SK-N-SH (cell line): ENCODE measurements around the gene CYP1A1. TPM values are rescaled to one million over a fixed set of nuclear protein-coding genes. Genes with fewer than 3 reads are reported as not detected.

Experiments
- CTCF ChIA-PET: fragments of 300-600, 350-600 bp; formaldehyde crosslinking; extraction: SDS; loops from one replicate; lab custom pipeline; 2021; lab: Yijun Ruan, JAX
- POLR2A ChIA-PET: fragments of 350-600 bp; sonication (Branson Sonifier 250); formaldehyde crosslinking; extraction: SDS; loops from one replicate; lab custom pipeline; 2020; ENCODE audit warnings: antibody characterized with exemption, inconsistent platforms; lab: Yijun Ruan, JAX
- DNase-seq: peaks from one replicate; pipeline ENCODE4 v3.0.0; 2012
- H2AFZ ChIP-seq: fragments of 200-600 bp; sonication (generic); 2 replicates; pipeline ENCODE4 v1.8.1; 2016; ENCODE audit warnings: antibody characterized with exemption, mild to moderate bottlenecking, low read depth
- H3F3A ChIP-seq: fragments of 200-600 bp; sonication (generic); replicated peaks from 2 replicates; pipeline ENCODE3; 2016; ENCODE audit warnings: antibody characterized with exemption, mild to moderate bottlenecking; ENCODE audit not compliant: insufficient read depth
- H3K27ac ChIP-seq, 2 experiments: fragments of 200-500 bp in 1 of 2; fragments of 200-600 bp in 1 of 2; sonication (Bioruptor generic) in 1 of 2; sonication (generic), shearing (Covaris generic) in 1 of 2; 2 replicates each; pipeline versions ENCODE4 v1.5.1 to v1.6.1; 2014 to 2016; ENCODE audit warnings: low read depth in 2 of 2, inconsistent platforms in 1 of 2, low read length in 1 of 2, mild to moderate bottlenecking in 1 of 2, mixed read lengths in 1 of 2
- H3K27me3 ChIP-seq: fragments of 200-600 bp; sonication (generic), shearing (Covaris generic); 2 replicates; pipeline ENCODE4 v1.6.1; 2016; ENCODE audit warnings: mixed run types; ENCODE audit not compliant: insufficient read depth
- H3K36me3 ChIP-seq, 2 experiments: fragments of 200-500 bp in 1 of 2; fragments of 200-600 bp in 1 of 2; sonication (Bioruptor generic) in 1 of 2; sonication (generic) in 1 of 2; replicated peaks in 1 of 2; 2 replicates each; pipeline versions ENCODE3 to v1.5.1; 2014 to 2016; ENCODE audit warnings: low read length in 1 of 2, mild to moderate bottlenecking in 1 of 2; ENCODE audit not compliant: insufficient read depth in 2 of 2, control insufficient read depth in 1 of 2
- H3K4me1 ChIP-seq, 2 experiments: fragments of 200-500 bp in 1 of 2; fragments of 200-600 bp in 1 of 2; sonication (Bioruptor generic) in 1 of 2; sonication (generic), shearing (Covaris generic) in 1 of 2; 2 replicates each; pipeline versions ENCODE4 v1.5.1 to v1.6.1; 2014 to 2016; ENCODE audit warnings: low read depth in 1 of 2, low read length in 1 of 2, mixed run types in 1 of 2; ENCODE audit not compliant: insufficient read depth in 2 of 2, control insufficient read depth in 1 of 2
- H3K4me2 ChIP-seq: fragments of 200-600 bp; sonication (generic), shearing (Covaris generic); 2 replicates; pipeline ENCODE4 v1.6.1; 2017; ENCODE audit warnings: mixed run types
- H3K4me3 ChIP-seq, 2 experiments: fragments of 200-500 bp in 1 of 2; fragments of 200-600 bp in 1 of 2; sonication (Bioruptor generic) in 1 of 2; sonication (generic), shearing (Covaris generic) in 1 of 2; 2 replicates each; pipeline versions ENCODE4 v1.5.1 to v1.8.1; 2014 to 2016; ENCODE audit warnings: low read depth in 2 of 2, inconsistent platforms in 1 of 2, low read length in 1 of 2, mild to moderate bottlenecking in 1 of 2, mixed read lengths in 1 of 2, moderate library complexity in 1 of 2
- H3K79me2 ChIP-seq: fragments of 200-600 bp; sonication (generic); 2 replicates; pipeline ENCODE4 v1.8.1; 2017; ENCODE audit warnings: mild to moderate bottlenecking; ENCODE audit not compliant: insufficient read depth
- H3K9ac ChIP-seq: fragments of 200-600 bp; sonication (generic); 2 replicates; pipeline ENCODE4 v1.6.1; 2017; ENCODE audit warnings: mixed run types
- H3K9me2 ChIP-seq: fragments of 200-600 bp; sonication (generic); 2 replicates; pipeline ENCODE4 v1.6.1; 2017; ENCODE audit warnings: mixed run types
- H3K9me3 ChIP-seq: fragments of 200-600 bp; sonication (generic); 2 replicates; pipeline ENCODE4 v1.6.1; 2017; ENCODE audit warnings: mixed run types, mild to moderate bottlenecking, moderate library complexity
- H4K20me1 ChIP-seq: fragments of 200-600 bp; sonication (generic); 2 replicates; pipeline ENCODE4 v1.6.1; 2017; ENCODE audit warnings: mild to moderate bottlenecking, mixed run types; ENCODE audit not compliant: insufficient read depth
- CHD2 ChIP-seq: fragments of 150-350 bp; IDR thresholded peaks from 2 replicates; pipeline ENCODE4 v1.6.1; 2018; ENCODE audit warnings: low read length; ENCODE audit not compliant: partially characterized antibody
- ELF1 ChIP-seq: IDR thresholded peaks from 2 replicates; pipeline ENCODE4 v1.4.0; 2012
- EP300 ChIP-seq, 2 experiments: IDR thresholded peaks; 2 replicates each; pipeline versions ENCODE4 v1.4.0 to v1.6.1; 2012; ENCODE audit warnings: borderline replicate concordance in 1 of 2, low read depth in 1 of 2, low read length in 1 of 2
- FOXJ3 ChIP-seq: sonication (generic); formaldehyde crosslinking; IDR thresholded peaks from 2 replicates; pipeline ENCODE4 v1.5.1; 2020; ENCODE audit warnings: mild to moderate bottlenecking, missing genetic modification reagents
- FOXM1 ChIP-seq: IDR thresholded peaks from 2 replicates; pipeline ENCODE4 v1.4.0; 2012; ENCODE audit warnings: low read depth, mild to moderate bottlenecking
- GATA2 ChIP-seq: sonication (generic); formaldehyde crosslinking; IDR thresholded peaks from 2 replicates; pipeline ENCODE4 v1.5.0; 2020; ENCODE audit warnings: mild to moderate bottlenecking, missing genetic modification reagents
- JUND ChIP-seq: IDR thresholded peaks from 2 replicates; pipeline ENCODE4 v1.4.0; 2012
- MEF2A ChIP-seq: IDR thresholded peaks from 2 replicates; pipeline ENCODE4 v1.4.0; 2012; ENCODE audit warnings: low read depth, borderline replicate concordance
- MXI1 ChIP-seq: IDR thresholded peaks from 2 replicates; pipeline ENCODE4 v1.6.1; 2012; ENCODE audit warnings: mild to moderate bottlenecking, low read depth, low read length, improper control_type of control experiment
- NFIC ChIP-seq: IDR thresholded peaks from 2 replicates; pipeline ENCODE4 v1.4.0; 2012; ENCODE audit warnings: borderline replicate concordance
- POLR2AphosphoS5 ChIP-seq: IDR thresholded peaks from 2 replicates; pipeline ENCODE4 v1.6.1; 2012; ENCODE audit warnings: low read depth, low read length
- RCOR1 ChIP-seq: fragments of 150-350 bp; IDR thresholded peaks from 2 replicates; pipeline ENCODE4 v1.6.1; 2017; ENCODE audit warnings: antibody characterized with exemption, low read length
- SIN3A ChIP-seq: IDR thresholded peaks from 2 replicates; pipeline ENCODE4 v1.6.1; 2012; ENCODE audit warnings: low read depth, mild to moderate bottlenecking, low read length, moderate library complexity, borderline replicate concordance
- SMC3 ChIP-seq: IDR thresholded peaks from 2 replicates; pipeline ENCODE4 v1.6.1; 2012; ENCODE audit warnings: low read depth, low read length, improper control_type of control experiment
- TAF1 ChIP-seq: IDR thresholded peaks from 2 replicates; pipeline ENCODE4 v1.6.1; 2012; ENCODE audit warnings: low read depth, mild to moderate bottlenecking, low read length, moderate library complexity, borderline replicate concordance
- TCF12 ChIP-seq: IDR thresholded peaks from 2 replicates; pipeline ENCODE4 v1.4.0; 2012
- TEAD4 ChIP-seq: IDR thresholded peaks from 2 replicates; pipeline ENCODE4 v1.4.0; 2012; ENCODE audit warnings: mild to moderate bottlenecking, borderline replicate concordance; ENCODE audit not compliant: insufficient read depth
- YY1 ChIP-seq: IDR thresholded peaks from 2 replicates; pipeline ENCODE4 v1.4.0; 2012; ENCODE audit warnings: low read depth, mild to moderate bottlenecking
- WGBS: methylation state at CpG from one replicate; pipeline ENCODE4 v1.1.6; 2017; ENCODE audit warnings: low lambda C conversion rate; 5-methylcytosine and 5-hydroxymethylcytosine counted together
- polyA plus RNA-seq, 3 experiments: library from polyadenylated mRNA; depleted of rRNA; stranded (reverse); fragments of >200 nt; gene quantifications; 2 replicates each; pipeline ENCODE4 v1.2.3, GENCODE V29; 2012
- TF ChIP-seq, protein P1 (sequence below): fragments of 200-600 bp; sonication (generic); IDR thresholded peaks from 2 replicates; pipeline ENCODE4 v1.6.1; 2017; ENCODE audit warnings: antibody characterized with exemption, mild to moderate bottlenecking, moderate library complexity
- TF ChIP-seq, protein P2 (sequence below): IDR thresholded peaks from 2 replicates; pipeline ENCODE4 v1.4.0; 2012; ENCODE audit warnings: low read depth, borderline replicate concordance

Gene CYP1A1
- polyA plus RNA-seq, 1 of the 3 experiments (the other 2 are of a cell fraction) = 0.07 TPM

GRCh38 chr15:74709011-74709410, 16.3 kb downstream of the CYP1A1 start:
- Histone ChIP-seq H3K9me2 (no peaks in the 10 kb centered on the region), H3K27me3 (peaks cover 22% of the 10 kb centered on the region; the same call in 1 of the 2 replicates), H3K9ac (no peak overlapping the region), H3F3A (no peaks in the 10 kb centered on the region), H2AFZ (no peak overlapping the region), H3K4me2 (no peak overlapping the region), H3K9me3 (no peaks in the 10 kb centered on the region), H3K36me3 (no peaks in the 10 kb centered on the region), H3K4me1 (no peaks in the 10 kb centered on the region), H4K20me1 (no peaks in the 10 kb centered on the region), H3K27ac (no peak overlapping the region), H3K4me3 (no peak overlapping the region), H3K79me2 (no peaks in the 10 kb centered on the region)
- WGBS = 0% methylated on average over 1 of the region's 1 CpG
- TF ChIP-seq RCOR1 (no peak), YY1 (no peak), MXI1 (no peak), SIN3A (no peak), NFIC (no peak), CHD2 (no peak), TEAD4 (no peak), JUND (no peak), MEF2A (no peak), POLR2AphosphoS5 (no peak), TCF12 (no peak), EP300 (IDR thresholded peaks at IDR 0.05; ENCODE audit: borderline replicate concordance in 1 of 2, low read depth in 1 of 2, low read length in 1 of 2) (no peak)
- ChIA-PET CTCF (no interaction called here), POLR2A (no interaction called here)
- no peak for DNase-seq

GRCh38 chr15:74696808-74697207, 28.5 kb downstream of the CYP1A1 start:
- Histone ChIP-seq H3K4me2 (peak overlapping the region; percentile 86), H3K4me1 (peaks cover 10 to 12% of the 10 kb centered on the region in 2 experiments; a peak in 3 of 4 replicates), H3K79me2 (peaks cover 48% of the 10 kb centered on the region), H3K4me3 (peak overlapping the region; percentile 91 to 96; a peak in 3 of 4 replicates), H3F3A (no peaks in the 10 kb centered on the region), H2AFZ (peak overlapping the region; percentile 93), H3K27ac (no peak overlapping the region), H3K9me3 (no peaks in the 10 kb centered on the region), H3K27me3 (no peaks in the 10 kb centered on the region; the same call in 1 of the 2 replicates), H3K9me2 (no peaks in the 10 kb centered on the region), H4K20me1 (no peaks in the 10 kb centered on the region; the same call in 1 of the 2 replicates), H3K36me3 (no peaks in the 10 kb centered on the region), H3K9ac (no peak overlapping the region)
- CTCF ChIA-PET = interaction anchor here (0.7 to 1.7 kb wide), 3 partner anchors 62 to 72 kb away, joined by 3 to 10 read pairs (median 3); no protein-coding TSS in a partner anchor
- POLR2A ChIA-PET = interaction anchor here (1.0 kb wide), 1 partner anchor 42 kb away, joined by 3 read pairs; no protein-coding TSS in a partner anchor
- DNase-seq = no peak
- WGBS = 29% methylated on average over 2 of the region's 2 CpGs
- TF ChIP-seq FOXM1 (no peak), ELF1 (no peak)

DNA sequence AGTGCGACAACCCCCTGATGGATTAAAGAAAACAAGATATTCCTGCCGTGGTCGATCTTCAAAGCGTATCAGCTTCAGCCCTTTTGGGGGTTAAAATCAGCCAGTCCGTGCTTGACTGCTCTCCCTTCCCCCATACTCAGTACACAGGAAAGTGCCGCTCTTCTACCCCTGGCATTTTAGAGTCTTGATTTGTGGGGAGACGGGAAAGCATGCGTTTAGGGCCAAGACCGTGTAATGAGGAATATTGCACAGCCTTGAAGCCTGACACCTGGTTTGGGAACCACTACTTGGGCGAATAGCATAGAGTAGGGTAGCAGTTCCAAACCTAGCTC, 29.0 kb downstream of the CYP1A1 start:
- Histone ChIP-seq H3K79me2 (peaks cover 53% of the 10 kb centered on the region), H3K27me3 (no peaks in the 10 kb centered on the region; the same call in 1 of the 2 replicates), H3K4me3 (peak overlapping the region; percentile 91 to 96), H3K36me3 (no peaks in the 10 kb centered on the region), H2AFZ (peak overlapping the region; percentile 93), H4K20me1 (no peaks in the 10 kb centered on the region; the same call in 1 of the 2 replicates), H3K27ac (peak overlapping the region in 1 of 2 experiments; percentile 61; a peak in 1 of 4 replicates), H3K9me2 (no peaks in the 10 kb centered on the region), H3K4me2 (peak overlapping the region; percentile 86), H3K9ac (peak overlapping the region; percentile 87), H3K4me1 (peaks cover 10 to 12% of the 10 kb centered on the region in 2 experiments; a peak in 3 of 4 replicates), H3F3A (no peaks in the 10 kb centered on the region), H3K9me3 (no peaks in the 10 kb centered on the region)
- ChIA-PET POLR2A (interaction anchor here (1.0 kb wide), 1 partner anchor 42 kb away, joined by 3 read pairs; no protein-coding TSS in a partner anchor), CTCF (interaction anchor here (0.7 to 1.7 kb wide), 6 partner anchors 34 to 254 kb away, joined by 3 to 10 read pairs (median 3); no protein-coding TSS in a partner anchor)
- WGBS = 2% methylated on average over 6 of the region's 10 CpGs
- DNase-seq = no peak
- TF ChIP-seq JUND (no peak), TCF12 (no peak), MEF2A (no peak), TAF1 (no peak), RCOR1 (no peak), TEAD4 (no peak), GATA2 (no peak), FOXJ3 (CRISPR knock-in tag) (no peak), SMC3 (no peak), POLR2AphosphoS5 (no peak), SIN3A (no peak)
- TF ChIP-seq, protein P1, sequence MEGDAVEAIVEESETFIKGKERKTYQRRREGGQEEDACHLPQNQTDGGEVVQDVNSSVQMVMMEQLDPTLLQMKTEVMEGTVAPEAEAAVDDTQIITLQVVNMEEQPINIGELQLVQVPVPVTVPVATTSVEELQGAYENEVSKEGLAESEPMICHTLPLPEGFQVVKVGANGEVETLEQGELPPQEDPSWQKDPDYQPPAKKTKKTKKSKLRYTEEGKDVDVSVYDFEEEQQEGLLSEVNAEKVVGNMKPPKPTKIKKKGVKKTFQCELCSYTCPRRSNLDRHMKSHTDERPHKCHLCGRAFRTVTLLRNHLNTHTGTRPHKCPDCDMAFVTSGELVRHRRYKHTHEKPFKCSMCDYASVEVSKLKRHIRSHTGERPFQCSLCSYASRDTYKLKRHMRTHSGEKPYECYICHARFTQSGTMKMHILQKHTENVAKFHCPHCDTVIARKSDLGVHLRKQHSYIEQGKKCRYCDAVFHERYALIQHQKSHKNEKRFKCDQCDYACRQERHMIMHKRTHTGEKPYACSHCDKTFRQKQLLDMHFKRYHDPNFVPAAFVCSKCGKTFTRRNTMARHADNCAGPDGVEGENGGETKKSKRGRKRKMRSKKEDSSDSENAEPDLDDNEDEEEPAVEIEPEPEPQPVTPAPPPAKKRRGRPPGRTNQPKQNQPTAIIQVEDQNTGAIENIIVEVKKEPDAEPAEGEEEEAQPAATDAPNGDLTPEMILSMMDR = no peak
- TF ChIP-seq, protein P2, sequence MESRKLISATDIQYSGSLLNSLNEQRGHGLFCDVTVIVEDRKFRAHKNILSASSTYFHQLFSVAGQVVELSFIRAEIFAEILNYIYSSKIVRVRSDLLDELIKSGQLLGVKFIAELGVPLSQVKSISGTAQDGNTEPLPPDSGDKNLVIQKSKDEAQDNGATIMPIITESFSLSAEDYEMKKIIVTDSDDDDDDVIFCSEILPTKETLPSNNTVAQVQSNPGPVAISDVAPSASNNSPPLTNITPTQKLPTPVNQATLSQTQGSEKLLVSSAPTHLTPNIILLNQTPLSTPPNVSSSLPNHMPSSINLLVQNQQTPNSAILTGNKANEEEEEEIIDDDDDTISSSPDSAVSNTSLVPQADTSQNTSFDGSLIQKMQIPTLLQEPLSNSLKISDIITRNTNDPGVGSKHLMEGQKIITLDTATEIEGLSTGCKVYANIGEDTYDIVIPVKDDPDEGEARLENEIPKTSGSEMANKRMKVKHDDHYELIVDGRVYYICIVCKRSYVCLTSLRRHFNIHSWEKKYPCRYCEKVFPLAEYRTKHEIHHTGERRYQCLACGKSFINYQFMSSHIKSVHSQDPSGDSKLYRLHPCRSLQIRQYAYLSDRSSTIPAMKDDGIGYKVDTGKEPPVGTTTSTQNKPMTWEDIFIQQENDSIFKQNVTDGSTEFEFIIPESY = no peak
